ENCODE results near the gene DLX1. TPM values are rescaled to one million over a fixed set of nuclear protein-coding genes. Genes with fewer than 3 reads are reported as not detected.

The DLX1 gene
- total and polyA plus RNA-seq, 9 of the 15 experiments (the other 6 are each of a cell fraction or from before 2014, with no cell fraction given): 1.9 to 26.2 (median 9.6) TPM

DNA sequence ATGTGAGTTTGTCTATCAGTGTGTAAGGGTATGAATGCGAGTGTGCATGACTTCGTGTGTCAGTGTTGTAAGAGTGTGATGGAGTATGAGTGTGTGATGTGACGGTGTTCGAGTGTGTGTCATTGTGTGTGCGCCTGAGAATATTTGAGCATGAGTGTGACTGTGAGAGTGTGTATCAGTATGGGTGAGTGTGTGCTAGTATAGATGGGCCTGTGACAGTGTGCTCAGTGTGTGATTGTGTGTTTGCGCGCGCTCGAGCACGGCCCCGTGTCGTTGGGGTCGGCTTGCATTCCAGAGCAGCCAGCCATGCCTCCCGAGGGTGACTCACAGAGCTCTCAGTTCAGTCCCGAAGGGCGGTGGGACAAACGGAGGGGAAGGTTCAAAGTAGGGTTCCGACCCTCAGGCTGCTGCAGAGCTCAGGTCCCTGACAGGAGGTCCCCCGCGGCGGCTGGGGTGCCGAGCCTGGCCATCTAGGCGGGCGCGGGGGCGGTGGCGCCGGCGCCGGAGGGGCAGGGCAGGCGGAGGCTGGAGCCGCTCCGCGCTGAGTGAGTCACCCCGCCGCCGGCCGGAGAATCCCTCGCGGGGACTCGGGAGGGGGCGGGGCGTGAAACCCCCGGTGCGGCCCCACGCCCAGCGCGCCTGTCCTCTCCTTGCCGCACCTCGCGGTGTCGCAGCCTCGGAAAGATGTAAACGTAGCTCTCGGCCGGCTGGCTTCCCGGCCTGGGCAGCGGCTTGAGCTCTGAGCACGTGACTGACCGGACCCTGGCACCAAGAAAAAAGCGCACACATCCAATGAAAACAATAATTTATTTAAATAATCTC, 13.6 kb downstream of the DLX1 start (continued):
- TF ChIP-seq TCF7L2 (IDR thresholded peaks at IDR 0.05; ENCODE audit: low read depth, low read length): no peak
- 0 out of 2 replicates have a peak, but pooled peaks have one; percentile 31 for TF ChIP-seq KLF10 (CRISPR knock-in tag; IDR thresholded peaks at IDR 0.05)
- TF ChIP-seq, protein P1, sequence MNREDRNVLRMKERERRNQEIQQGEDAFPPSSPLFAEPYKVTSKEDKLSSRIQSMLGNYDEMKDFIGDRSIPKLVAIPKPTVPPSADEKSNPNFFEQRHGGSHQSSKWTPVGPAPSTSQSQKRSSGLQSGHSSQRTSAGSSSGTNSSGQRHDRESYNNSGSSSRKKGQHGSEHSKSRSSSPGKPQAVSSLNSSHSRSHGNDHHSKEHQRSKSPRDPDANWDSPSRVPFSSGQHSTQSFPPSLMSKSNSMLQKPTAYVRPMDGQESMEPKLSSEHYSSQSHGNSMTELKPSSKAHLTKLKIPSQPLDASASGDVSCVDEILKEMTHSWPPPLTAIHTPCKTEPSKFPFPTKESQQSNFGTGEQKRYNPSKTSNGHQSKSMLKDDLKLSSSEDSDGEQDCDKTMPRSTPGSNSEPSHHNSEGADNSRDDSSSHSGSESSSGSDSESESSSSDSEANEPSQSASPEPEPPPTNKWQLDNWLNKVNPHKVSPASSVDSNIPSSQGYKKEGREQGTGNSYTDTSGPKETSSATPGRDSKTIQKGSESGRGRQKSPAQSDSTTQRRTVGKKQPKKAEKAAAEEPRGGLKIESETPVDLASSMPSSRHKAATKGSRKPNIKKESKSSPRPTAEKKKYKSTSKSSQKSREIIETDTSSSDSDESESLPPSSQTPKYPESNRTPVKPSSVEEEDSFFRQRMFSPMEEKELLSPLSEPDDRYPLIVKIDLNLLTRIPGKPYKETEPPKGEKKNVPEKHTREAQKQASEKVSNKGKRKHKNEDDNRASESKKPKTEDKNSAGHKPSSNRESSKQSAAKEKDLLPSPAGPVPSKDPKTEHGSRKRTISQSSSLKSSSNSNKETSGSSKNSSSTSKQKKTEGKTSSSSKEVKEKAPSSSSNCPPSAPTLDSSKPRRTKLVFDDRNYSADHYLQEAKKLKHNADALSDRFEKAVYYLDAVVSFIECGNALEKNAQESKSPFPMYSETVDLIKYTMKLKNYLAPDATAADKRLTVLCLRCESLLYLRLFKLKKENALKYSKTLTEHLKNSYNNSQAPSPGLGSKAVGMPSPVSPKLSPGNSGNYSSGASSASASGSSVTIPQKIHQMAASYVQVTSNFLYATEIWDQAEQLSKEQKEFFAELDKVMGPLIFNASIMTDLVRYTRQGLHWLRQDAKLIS (CRISPR knock-in tag; IDR thresholded peaks at IDR 0.05): no peak
- TF ChIP-seq, protein P2, sequence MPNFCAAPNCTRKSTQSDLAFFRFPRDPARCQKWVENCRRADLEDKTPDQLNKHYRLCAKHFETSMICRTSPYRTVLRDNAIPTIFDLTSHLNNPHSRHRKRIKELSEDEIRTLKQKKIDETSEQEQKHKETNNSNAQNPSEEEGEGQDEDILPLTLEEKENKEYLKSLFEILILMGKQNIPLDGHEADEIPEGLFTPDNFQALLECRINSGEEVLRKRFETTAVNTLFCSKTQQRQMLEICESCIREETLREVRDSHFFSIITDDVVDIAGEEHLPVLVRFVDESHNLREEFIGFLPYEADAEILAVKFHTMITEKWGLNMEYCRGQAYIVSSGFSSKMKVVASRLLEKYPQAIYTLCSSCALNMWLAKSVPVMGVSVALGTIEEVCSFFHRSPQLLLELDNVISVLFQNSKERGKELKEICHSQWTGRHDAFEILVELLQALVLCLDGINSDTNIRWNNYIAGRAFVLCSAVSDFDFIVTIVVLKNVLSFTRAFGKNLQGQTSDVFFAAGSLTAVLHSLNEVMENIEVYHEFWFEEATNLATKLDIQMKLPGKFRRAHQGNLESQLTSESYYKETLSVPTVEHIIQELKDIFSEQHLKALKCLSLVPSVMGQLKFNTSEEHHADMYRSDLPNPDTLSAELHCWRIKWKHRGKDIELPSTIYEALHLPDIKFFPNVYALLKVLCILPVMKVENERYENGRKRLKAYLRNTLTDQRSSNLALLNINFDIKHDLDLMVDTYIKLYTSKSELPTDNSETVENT (CRISPR knock-in tag; IDR thresholded peaks at IDR 0.05): peak; percentile 68
- no peak for TF ChIP-seq CEBPG (CRISPR knock-in tag; IDR thresholded peaks at IDR 0.05)
- no peak for TF ChIP-seq CEBPG (tag; conservative IDR thresholded peaks at IDR 0.05 in 1 of 2, IDR thresholded peaks at IDR 0.05 in 1 of 2)
- no peak for TF ChIP-seq NR2C1 (IDR thresholded peaks at IDR 0.05)
- no peak for TF ChIP-seq NR2C1 (tag; IDR thresholded peaks at IDR 0.05)
- TF ChIP-seq MAFK (IDR thresholded peaks at IDR 0.05; ENCODE audit: low read length): no peak
- TF ChIP-seq, protein P3, sequence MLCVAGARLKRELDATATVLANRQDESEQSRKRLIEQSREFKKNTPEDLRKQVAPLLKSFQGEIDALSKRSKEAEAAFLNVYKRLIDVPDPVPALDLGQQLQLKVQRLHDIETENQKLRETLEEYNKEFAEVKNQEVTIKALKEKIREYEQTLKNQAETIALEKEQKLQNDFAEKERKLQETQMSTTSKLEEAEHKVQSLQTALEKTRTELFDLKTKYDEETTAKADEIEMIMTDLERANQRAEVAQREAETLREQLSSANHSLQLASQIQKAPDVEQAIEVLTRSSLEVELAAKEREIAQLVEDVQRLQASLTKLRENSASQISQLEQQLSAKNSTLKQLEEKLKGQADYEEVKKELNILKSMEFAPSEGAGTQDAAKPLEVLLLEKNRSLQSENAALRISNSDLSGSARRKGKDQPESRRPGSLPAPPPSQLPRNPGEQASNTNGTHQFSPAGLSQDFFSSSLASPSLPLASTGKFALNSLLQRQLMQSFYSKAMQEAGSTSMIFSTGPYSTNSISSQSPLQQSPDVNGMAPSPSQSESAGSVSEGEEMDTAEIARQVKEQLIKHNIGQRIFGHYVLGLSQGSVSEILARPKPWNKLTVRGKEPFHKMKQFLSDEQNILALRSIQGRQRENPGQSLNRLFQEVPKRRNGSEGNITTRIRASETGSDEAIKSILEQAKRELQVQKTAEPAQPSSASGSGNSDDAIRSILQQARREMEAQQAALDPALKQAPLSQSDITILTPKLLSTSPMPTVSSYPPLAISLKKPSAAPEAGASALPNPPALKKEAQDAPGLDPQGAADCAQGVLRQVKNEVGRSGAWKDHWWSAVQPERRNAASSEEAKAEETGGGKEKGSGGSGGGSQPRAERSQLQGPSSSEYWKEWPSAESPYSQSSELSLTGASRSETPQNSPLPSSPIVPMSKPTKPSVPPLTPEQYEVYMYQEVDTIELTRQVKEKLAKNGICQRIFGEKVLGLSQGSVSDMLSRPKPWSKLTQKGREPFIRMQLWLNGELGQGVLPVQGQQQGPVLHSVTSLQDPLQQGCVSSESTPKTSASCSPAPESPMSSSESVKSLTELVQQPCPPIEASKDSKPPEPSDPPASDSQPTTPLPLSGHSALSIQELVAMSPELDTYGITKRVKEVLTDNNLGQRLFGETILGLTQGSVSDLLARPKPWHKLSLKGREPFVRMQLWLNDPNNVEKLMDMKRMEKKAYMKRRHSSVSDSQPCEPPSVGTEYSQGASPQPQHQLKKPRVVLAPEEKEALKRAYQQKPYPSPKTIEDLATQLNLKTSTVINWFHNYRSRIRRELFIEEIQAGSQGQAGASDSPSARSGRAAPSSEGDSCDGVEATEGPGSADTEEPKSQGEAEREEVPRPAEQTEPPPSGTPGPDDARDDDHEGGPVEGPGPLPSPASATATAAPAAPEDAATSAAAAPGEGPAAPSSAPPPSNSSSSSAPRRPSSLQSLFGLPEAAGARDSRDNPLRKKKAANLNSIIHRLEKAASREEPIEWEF (CRISPR knock-in tag; IDR thresholded peaks at IDR 0.05): 0 out of 2 replicates have a peak, but pooled peaks have one; percentile 46
- TF ChIP-seq, protein P4, sequence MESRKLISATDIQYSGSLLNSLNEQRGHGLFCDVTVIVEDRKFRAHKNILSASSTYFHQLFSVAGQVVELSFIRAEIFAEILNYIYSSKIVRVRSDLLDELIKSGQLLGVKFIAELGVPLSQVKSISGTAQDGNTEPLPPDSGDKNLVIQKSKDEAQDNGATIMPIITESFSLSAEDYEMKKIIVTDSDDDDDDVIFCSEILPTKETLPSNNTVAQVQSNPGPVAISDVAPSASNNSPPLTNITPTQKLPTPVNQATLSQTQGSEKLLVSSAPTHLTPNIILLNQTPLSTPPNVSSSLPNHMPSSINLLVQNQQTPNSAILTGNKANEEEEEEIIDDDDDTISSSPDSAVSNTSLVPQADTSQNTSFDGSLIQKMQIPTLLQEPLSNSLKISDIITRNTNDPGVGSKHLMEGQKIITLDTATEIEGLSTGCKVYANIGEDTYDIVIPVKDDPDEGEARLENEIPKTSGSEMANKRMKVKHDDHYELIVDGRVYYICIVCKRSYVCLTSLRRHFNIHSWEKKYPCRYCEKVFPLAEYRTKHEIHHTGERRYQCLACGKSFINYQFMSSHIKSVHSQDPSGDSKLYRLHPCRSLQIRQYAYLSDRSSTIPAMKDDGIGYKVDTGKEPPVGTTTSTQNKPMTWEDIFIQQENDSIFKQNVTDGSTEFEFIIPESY (CRISPR knock-in tag; IDR thresholded peaks at IDR 0.05): peak; percentile 86; the same call in 1 of the 2 replicates
- TF ChIP-seq TCF3 (CRISPR knock-in tag; IDR thresholded peaks at IDR 0.05): peak; percentile 40; the same call in 1 of the 2 replicates

Data from K562 (cell line).